HEK293 (cell line): ENCODE measurements around the gene TRMT44.

Experiments
- CTCF ChIA-PET: fragments of 350-600 bp; formaldehyde crosslinking; extraction: SDS; loops from one replicate; lab custom pipeline; 2021; ENCODE audit warnings: antibody characterized with exemption; lab: Yijun Ruan, JAX
- POLR2A ChIA-PET: fragments of 300-600 bp; formaldehyde crosslinking; extraction: SDS; loops from one replicate; lab custom pipeline; 2020; ENCODE audit warnings: antibody characterized with exemption, inconsistent platforms; lab: Yijun Ruan, JAX
- H3K27ac ChIP-seq: fragments of 200-500 bp; sonication (Bioruptor generic); 2 replicates; pipeline ENCODE4 v1.5.1; 2014; ENCODE audit warnings: low read depth, low read length, control low read depth, inconsistent platforms; ENCODE audit errors: extremely low read depth
- H3K36me3 ChIP-seq, 2 experiments: fragments of 200-500 bp in 1 of 2; sonication (Bioruptor generic) in 1 of 2; 1 replicate in 1 of 2; 2 replicates in 1 of 2; pipeline ENCODE4 v1.5.1; 2014 to 2017; ENCODE audit warnings: inconsistent platforms in 2 of 2, low read length in 2 of 2; ENCODE audit not compliant: control insufficient read depth in 2 of 2, insufficient read depth in 1 of 2
- H3K4me1 ChIP-seq: fragments of 200-500 bp; sonication (Bioruptor generic); 2 replicates; pipeline ENCODE4 v1.5.1; 2014; ENCODE audit warnings: mild to moderate bottlenecking, low read length, inconsistent platforms; ENCODE audit not compliant: control insufficient read depth, insufficient read depth
- H3K4me3 ChIP-seq: 2 replicates; pipeline ENCODE4 v1.5.1; 2011; ENCODE audit warnings: low read depth, mild to moderate bottlenecking, control low read depth, low read length, moderate library complexity
- H3K9me3 ChIP-seq: fragments of 200-500 bp; sonication (Bioruptor generic); 2 replicates; pipeline ENCODE4 v1.5.1; 2014; ENCODE audit warnings: low read depth, low read length, inconsistent platforms; ENCODE audit not compliant: control insufficient read depth, insufficient read depth
- EGR2 ChIP-seq: fragments of 450-650 bp; formaldehyde crosslinking; IDR thresholded peaks from 2 replicates; pipeline ENCODE4 v1.5.1; 2016; ENCODE audit warnings: low read depth, missing biosample characterization, missing genetic modification characterization
- GLI4 ChIP-seq: fragments of 450-650 bp; formaldehyde crosslinking; IDR thresholded peaks from 2 replicates; pipeline ENCODE4 v1.5.1; 2016; ENCODE audit warnings: missing biosample characterization, missing genetic modification characterization
- KLF1 ChIP-seq: fragments of 450-650 bp; formaldehyde crosslinking; IDR thresholded peaks from 2 replicates; pipeline ENCODE4 v1.5.1; 2016; ENCODE audit warnings: missing biosample characterization, missing genetic modification characterization
- KLF7 ChIP-seq: fragments of 450-650 bp; formaldehyde crosslinking; IDR thresholded peaks from 2 replicates; pipeline ENCODE4 v1.5.1; 2016; ENCODE audit warnings: missing biosample characterization, missing genetic modification characterization, borderline replicate concordance
- PRDM1 ChIP-seq: fragments of 450-650 bp; formaldehyde crosslinking; IDR thresholded peaks from 2 replicates; pipeline ENCODE4; 2016; ENCODE audit warnings: missing biosample characterization, missing genetic modification characterization
- SP2 ChIP-seq: fragments of 450-650 bp; formaldehyde crosslinking; IDR thresholded peaks from 2 replicates; pipeline ENCODE4 v1.5.1; 2016; ENCODE audit warnings: missing biosample characterization, missing genetic modification characterization
- ZBTB8A ChIP-seq: fragments of 450-650 bp; formaldehyde crosslinking; IDR thresholded peaks from 2 replicates; pipeline ENCODE4 v1.5.1; 2016; ENCODE audit warnings: missing biosample characterization, missing genetic modification characterization
- ZFHX2 ChIP-seq: fragments of 450-650 bp; formaldehyde crosslinking; conservative IDR thresholded peaks from 2 replicates; pipeline ENCODE4 v1.5.1; 2016; ENCODE audit warnings: missing biosample characterization, missing genetic modification characterization
- ZIC2 ChIP-seq: fragments of 450-650 bp; formaldehyde crosslinking; IDR thresholded peaks from 2 replicates; pipeline ENCODE4 v1.5.1; 2016; ENCODE audit warnings: missing biosample characterization, missing genetic modification characterization
- ZNF10 ChIP-seq: fragments of 450-650 bp; formaldehyde crosslinking; IDR thresholded peaks from 2 replicates; pipeline ENCODE4 v1.5.1; 2017; ENCODE audit warnings: missing biosample characterization, missing genetic modification characterization
- ZNF146 ChIP-seq: fragments of 450-650 bp; formaldehyde crosslinking; IDR thresholded peaks from 2 replicates; pipeline ENCODE4 v1.5.1; 2016; ENCODE audit warnings: missing biosample characterization, missing genetic modification characterization
- ZNF157 ChIP-seq: fragments of 450-650 bp; formaldehyde crosslinking; IDR thresholded peaks from 2 replicates; pipeline ENCODE4 v1.5.1; 2016; ENCODE audit warnings: missing biosample characterization, missing genetic modification characterization
- ZNF169 ChIP-seq: fragments of 450-650 bp; formaldehyde crosslinking; IDR thresholded peaks from 2 replicates; pipeline ENCODE4 v1.5.1; 2016; ENCODE audit warnings: missing biosample characterization, missing genetic modification characterization
- ZNF184 ChIP-seq: fragments of 450-650 bp; IDR thresholded peaks from 2 replicates; pipeline ENCODE4 v1.5.1; 2018; ENCODE audit warnings: missing biosample characterization, mild to moderate bottlenecking, missing genetic modification characterization
- ZNF211 ChIP-seq: fragments of 450-650 bp; formaldehyde crosslinking; IDR thresholded peaks from 2 replicates; pipeline ENCODE4 v1.5.1; 2016; ENCODE audit warnings: low read depth, missing biosample characterization, missing genetic modification characterization
- ZNF221 ChIP-seq: fragments of 450-650 bp; formaldehyde crosslinking; IDR thresholded peaks from 2 replicates; pipeline ENCODE4 v1.5.1; 2017; ENCODE audit warnings: missing biosample characterization, missing genetic modification characterization, borderline replicate concordance
- ZNF24 ChIP-seq: fragments of 450-650 bp; formaldehyde crosslinking; IDR thresholded peaks from 2 replicates; pipeline ENCODE4 v1.5.1; 2016; ENCODE audit warnings: missing biosample characterization, missing genetic modification characterization
- ZNF354C ChIP-seq: fragments of 450-650 bp; formaldehyde crosslinking; IDR thresholded peaks from 2 replicates; pipeline ENCODE4 v1.5.1; 2016; ENCODE audit warnings: missing biosample characterization, missing genetic modification characterization, low read depth, borderline replicate concordance
- ZNF48 ChIP-seq: fragments of 450-650 bp; formaldehyde crosslinking; IDR thresholded peaks from 2 replicates; pipeline ENCODE4 v1.5.1; 2016; ENCODE audit warnings: missing biosample characterization, missing genetic modification characterization
- ZNF548 ChIP-seq: fragments of 450-650 bp; formaldehyde crosslinking; IDR thresholded peaks from 2 replicates; pipeline ENCODE4 v1.5.1; 2016; ENCODE audit warnings: missing biosample characterization, missing genetic modification characterization
- ZNF600 ChIP-seq: fragments of 450-650 bp; formaldehyde crosslinking; IDR thresholded peaks from 2 replicates; pipeline ENCODE4 v1.5.1; 2016; ENCODE audit warnings: missing biosample characterization, missing genetic modification characterization
- ZNF610 ChIP-seq: fragments of 450-650 bp; formaldehyde crosslinking; IDR thresholded peaks from 2 replicates; pipeline ENCODE4 v1.5.1; 2016; ENCODE audit warnings: missing biosample characterization, missing genetic modification characterization, borderline replicate concordance
- ZNF791 ChIP-seq: fragments of 450-650 bp; formaldehyde crosslinking; IDR thresholded peaks from 2 replicates; pipeline ENCODE4 v1.5.1; 2016; ENCODE audit warnings: missing biosample characterization, missing genetic modification characterization
- ZNF792 ChIP-seq: fragments of 450-650 bp; formaldehyde crosslinking; IDR thresholded peaks from 2 replicates; pipeline ENCODE4 v1.5.1; 2016; ENCODE audit warnings: missing biosample characterization, missing genetic modification characterization
- TF ChIP-seq, protein P1 (sequence below): IDR thresholded peaks from 2 replicates; pipeline ENCODE4 v1.6.1; 2011; ENCODE audit warnings: mild to moderate bottlenecking, low read depth, low read length, borderline replicate concordance
- TF ChIP-seq, protein P2 (sequence below): fragments of 450-650 bp; formaldehyde crosslinking; IDR thresholded peaks from 2 replicates; pipeline ENCODE4 v1.5.1; 2016; ENCODE audit warnings: missing biosample characterization, missing genetic modification characterization

The TRMT44 gene

DNA sequence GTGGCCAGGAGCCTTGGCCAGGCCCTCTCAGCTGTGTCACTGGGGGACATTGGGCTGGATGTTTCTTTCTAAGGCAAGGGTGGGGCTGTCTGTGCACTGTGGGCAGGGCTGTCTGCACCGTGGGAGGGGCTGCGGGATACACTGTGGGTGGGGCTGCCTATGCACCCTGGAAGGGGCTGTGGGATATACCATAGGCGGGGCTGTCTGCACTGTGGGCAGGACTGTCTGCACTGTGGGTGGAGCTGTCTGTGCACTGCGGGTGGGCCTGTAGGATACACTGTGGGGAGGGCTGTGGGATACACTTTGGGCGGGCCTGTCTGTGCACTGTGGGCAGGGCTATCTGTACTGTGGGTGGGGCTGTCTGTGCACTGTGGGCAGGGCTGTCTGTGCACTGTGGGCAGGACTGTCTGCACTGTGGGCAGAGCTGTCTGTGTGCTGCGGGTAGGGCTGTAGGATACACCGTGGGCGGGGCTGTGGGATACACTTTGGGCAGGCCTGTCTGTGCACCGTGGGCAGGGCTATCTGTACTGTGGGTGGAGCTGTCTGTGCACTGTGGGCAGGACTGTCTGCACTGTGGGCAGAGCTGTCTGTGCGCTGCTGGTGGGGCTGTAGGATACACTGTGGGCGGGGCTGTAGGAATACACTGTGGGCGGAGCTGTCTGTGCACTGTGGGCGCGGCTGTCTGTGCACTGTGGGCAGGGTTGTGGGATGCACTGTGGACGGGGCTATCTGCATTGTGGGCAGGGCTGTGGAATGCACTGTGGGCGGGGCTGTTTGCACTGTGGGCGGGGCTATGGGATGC, 31.1 kb upstream of the TRMT44 start:
- H3K4me3 ChIP-seq, result no peak overlapping the region
- H3K4me1 ChIP-seq, result 0 out of 2 replicates have a peak, but pooled peaks cover 2% of the 10 kb centered on the region
- ChIA-PET POLR2A (interaction anchor here (1.1 kb wide), 1 partner anchor 19 kb away, joined by 3 read pairs; no protein-coding TSS in a partner anchor), CTCF (interaction anchor here (0.6 to 2.9 kb wide), 9 partner anchors 8 to 233 kb away, joined by 3 to 16 read pairs (median 4); no protein-coding TSS in a partner anchor)
- no peak overlapping the region for H3K27ac ChIP-seq
- H3K9me3 ChIP-seq, result no peaks in the 10 kb centered on the region
- TF ChIP-seq SP2 (tag by site-specific recombination), result peak; percentile 7; the same call in 1 of the 2 replicates
- TF ChIP-seq ZNF169 (tag by site-specific recombination), result no peak
- TF ChIP-seq EGR2 (tag by site-specific recombination), result peak; percentile 81
- TF ChIP-seq ZIC2 (tag by site-specific recombination), result 0 out of 2 replicates have a peak, but pooled peaks have one; percentile 18
- peak; percentile 96 for TF ChIP-seq ZFHX2
- TF ChIP-seq KLF1 (tag by site-specific recombination), result peak; percentile 88
- TF ChIP-seq GLI4, result no peak
- no peak for TF ChIP-seq ZNF10 (tag by site-specific recombination)
- peaks cover 0 to 47% of the 10 kb centered on the region in 2 experiments; a peak in 1 of 3 replicates for H3K36me3 ChIP-seq

- H3K9me3 ChIP-seq, result no peaks in the 10 kb centered on the region
- no peak overlapping the region for H3K27ac ChIP-seq
- POLR2A ChIA-PET, result interaction anchor here (1.1 kb wide), 2 partner anchors 18 to 252 kb away, joined by 3 to 4 read pairs; partner anchors contain the start of gene ABLIM2
- H3K4me1 ChIP-seq, result 0 out of 2 replicates have a peak, but pooled peaks cover 2% of the 10 kb centered on the region
- H3K36me3 ChIP-seq, result peaks cover 0 to 48% of the 10 kb centered on the region in 2 experiments; a peak in 1 of 3 replicates
- H3K4me3 ChIP-seq, result no peak overlapping the region
- TF ChIP-seq ZNF791 (tag by site-specific recombination) (no peak), PRDM1 (tag by site-specific recombination) (no peak), ZNF184 (tag by site-specific recombination) (no peak), ZNF48 (tag by site-specific recombination) (no peak), ZNF548 (tag by site-specific recombination) (no peak), ZNF157 (tag by site-specific recombination) (no peak), ZNF354C (tag by site-specific recombination) (no peak), ZNF221 (tag by site-specific recombination) (no peak), ZNF146 (no peak), ZNF24 (tag by site-specific recombination) (no peak)
- TF ChIP-seq, protein P1, sequence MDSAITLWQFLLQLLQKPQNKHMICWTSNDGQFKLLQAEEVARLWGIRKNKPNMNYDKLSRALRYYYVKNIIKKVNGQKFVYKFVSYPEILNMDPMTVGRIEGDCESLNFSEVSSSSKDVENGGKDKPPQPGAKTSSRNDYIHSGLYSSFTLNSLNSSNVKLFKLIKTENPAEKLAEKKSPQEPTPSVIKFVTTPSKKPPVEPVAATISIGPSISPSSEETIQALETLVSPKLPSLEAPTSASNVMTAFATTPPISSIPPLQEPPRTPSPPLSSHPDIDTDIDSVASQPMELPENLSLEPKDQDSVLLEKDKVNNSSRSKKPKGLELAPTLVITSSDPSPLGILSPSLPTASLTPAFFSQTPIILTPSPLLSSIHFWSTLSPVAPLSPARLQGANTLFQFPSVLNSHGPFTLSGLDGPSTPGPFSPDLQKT, result no peak
- CTCF ChIA-PET, result interaction anchor here (0.5 to 2.9 kb wide), 10 partner anchors 10 to 1075 kb away, joined by 3 to 16 read pairs (median 4); no protein-coding TSS in a partner anchor
These were observed 30.4 kb upstream of the TRMT44 start for GRCh38 chr4:8410066-8410625.

- CTCF ChIA-PET, result interaction anchor here (0.5 to 2.9 kb wide), 13 partner anchors 9 to 1075 kb away, joined by 3 to 16 read pairs (median 5); no protein-coding TSS in a partner anchor
- TF ChIP-seq ZNF211 (tag by site-specific recombination), result no peak
- peak; percentile 72 for TF ChIP-seq ZNF600
- peak; percentile 32; the same call in 1 of the 2 replicates for TF ChIP-seq EGR2 (tag by site-specific recombination)
- TF ChIP-seq ZNF610, result no peak
- no peak for TF ChIP-seq KLF7 (tag by site-specific recombination)
- TF ChIP-seq ZFHX2, result peak; percentile 38; the same call in 1 of the 2 replicates
- peak; percentile 32; the same call in 1 of the 2 replicates for TF ChIP-seq SP2 (tag by site-specific recombination)
- no peak for TF ChIP-seq ZNF792 (tag by site-specific recombination)
- TF ChIP-seq, protein P2, sequence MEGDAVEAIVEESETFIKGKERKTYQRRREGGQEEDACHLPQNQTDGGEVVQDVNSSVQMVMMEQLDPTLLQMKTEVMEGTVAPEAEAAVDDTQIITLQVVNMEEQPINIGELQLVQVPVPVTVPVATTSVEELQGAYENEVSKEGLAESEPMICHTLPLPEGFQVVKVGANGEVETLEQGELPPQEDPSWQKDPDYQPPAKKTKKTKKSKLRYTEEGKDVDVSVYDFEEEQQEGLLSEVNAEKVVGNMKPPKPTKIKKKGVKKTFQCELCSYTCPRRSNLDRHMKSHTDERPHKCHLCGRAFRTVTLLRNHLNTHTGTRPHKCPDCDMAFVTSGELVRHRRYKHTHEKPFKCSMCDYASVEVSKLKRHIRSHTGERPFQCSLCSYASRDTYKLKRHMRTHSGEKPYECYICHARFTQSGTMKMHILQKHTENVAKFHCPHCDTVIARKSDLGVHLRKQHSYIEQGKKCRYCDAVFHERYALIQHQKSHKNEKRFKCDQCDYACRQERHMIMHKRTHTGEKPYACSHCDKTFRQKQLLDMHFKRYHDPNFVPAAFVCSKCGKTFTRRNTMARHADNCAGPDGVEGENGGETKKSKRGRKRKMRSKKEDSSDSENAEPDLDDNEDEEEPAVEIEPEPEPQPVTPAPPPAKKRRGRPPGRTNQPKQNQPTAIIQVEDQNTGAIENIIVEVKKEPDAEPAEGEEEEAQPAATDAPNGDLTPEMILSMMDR, result peak; percentile 26
- TF ChIP-seq ZBTB8A (tag by site-specific recombination), result no peak
These were observed 29.8 kb upstream of the TRMT44 start for GRCh38 chr4:8410641-8411271.

More at GRCh38 chr4:8410641-8411271, 29.8 kb upstream of the TRMT44 start:
- Histone ChIP-seq H3K27ac (no peak overlapping the region), H3K4me1 (0 out of 2 replicates have a peak, but pooled peaks cover 2% of the 10 kb centered on the region), H3K9me3 (no peaks in the 10 kb centered on the region), H3K4me3 (no peak overlapping the region), H3K36me3 (peaks cover 0 to 45% of the 10 kb centered on the region in 2 experiments; a peak in 1 of 3 replicates)
- POLR2A ChIA-PET, result interaction anchor here (1.1 kb wide), 2 partner anchors 18 to 252 kb away, joined by 3 to 4 read pairs; partner anchors contain the start of gene ABLIM2
